Ovary (tissue), 3 donors: Measurements from ENCODE around the gene OR8G1.

Source experiments
- POLR2A ChIP-seq: fragments of 450-650 bp; IDR thresholded peaks from one replicate; pipeline ENCODE4 v1.6.1; 2017; ENCODE audit warnings: antibody characterized with exemption, mild to moderate bottlenecking, moderate library complexity
- TF ChIP-seq, protein P1 (sequence below), 3 donors: fragments of 450-650 bp in 2 of 3; fragments of 200-600 bp in 1 of 3; IDR thresholded peaks; one replicate each; pipeline versions ENCODE4 v1.5.1 to v1.8.0; 2016 to 2022; ENCODE audit warnings: antibody characterized with exemption in 3 of 3, mild to moderate bottlenecking in 1 of 3
- donor health status: DM: no; HTN: no; CAD: no.

DNA sequence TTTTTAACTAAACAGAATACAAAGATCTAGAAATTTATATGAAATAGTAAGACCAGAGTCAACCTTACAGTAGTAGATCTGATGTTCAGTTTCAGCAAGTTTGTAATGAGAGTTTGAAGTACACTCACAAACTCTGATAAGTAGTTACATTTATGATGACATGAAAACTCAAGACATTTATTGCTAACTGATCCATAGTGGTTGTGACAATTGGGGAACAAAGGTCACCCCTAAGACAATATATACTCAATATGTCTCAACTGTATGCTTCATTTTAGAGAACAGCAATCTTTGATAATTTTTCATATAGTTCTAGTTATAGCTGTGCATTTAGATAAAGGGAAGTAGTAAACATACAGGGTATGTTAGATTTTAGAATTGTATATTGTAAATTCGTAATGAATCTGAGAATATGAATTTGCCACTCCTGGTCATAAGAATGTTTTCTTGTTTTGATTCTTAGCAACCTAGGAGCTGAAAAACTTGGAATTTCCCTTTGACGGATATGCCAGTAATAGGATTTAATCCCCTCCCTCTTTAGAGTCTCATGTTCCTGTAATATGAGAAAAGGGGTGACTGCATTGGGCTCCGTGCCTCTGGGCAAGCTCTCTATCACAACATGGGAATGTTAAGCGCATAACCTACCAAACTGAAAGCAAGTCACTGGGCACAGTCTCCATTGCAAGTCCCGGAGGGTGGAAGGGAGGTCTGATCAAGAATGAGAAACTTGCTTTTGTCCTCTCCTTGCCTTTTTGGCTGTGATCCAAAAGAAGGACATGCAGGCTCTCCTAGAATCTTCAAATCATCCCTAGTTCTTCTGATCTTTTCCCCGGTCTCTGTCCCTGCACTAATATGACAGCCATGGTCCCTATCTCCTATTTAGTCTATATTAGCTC, 46.4 kb upstream of the OR8G1 start:
- TF ChIP-seq, protein P1, sequence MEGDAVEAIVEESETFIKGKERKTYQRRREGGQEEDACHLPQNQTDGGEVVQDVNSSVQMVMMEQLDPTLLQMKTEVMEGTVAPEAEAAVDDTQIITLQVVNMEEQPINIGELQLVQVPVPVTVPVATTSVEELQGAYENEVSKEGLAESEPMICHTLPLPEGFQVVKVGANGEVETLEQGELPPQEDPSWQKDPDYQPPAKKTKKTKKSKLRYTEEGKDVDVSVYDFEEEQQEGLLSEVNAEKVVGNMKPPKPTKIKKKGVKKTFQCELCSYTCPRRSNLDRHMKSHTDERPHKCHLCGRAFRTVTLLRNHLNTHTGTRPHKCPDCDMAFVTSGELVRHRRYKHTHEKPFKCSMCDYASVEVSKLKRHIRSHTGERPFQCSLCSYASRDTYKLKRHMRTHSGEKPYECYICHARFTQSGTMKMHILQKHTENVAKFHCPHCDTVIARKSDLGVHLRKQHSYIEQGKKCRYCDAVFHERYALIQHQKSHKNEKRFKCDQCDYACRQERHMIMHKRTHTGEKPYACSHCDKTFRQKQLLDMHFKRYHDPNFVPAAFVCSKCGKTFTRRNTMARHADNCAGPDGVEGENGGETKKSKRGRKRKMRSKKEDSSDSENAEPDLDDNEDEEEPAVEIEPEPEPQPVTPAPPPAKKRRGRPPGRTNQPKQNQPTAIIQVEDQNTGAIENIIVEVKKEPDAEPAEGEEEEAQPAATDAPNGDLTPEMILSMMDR (IDR thresholded peaks at IDR 0.05), result no peak
- no peak for TF ChIP-seq POLR2A
